NCI-H460 (cell line): Measurements from ENCODE around the gene ALKBH7. TPM values are rescaled to one million over a fixed set of nuclear protein-coding genes. Genes with fewer than 3 reads are reported as not detected.
"Not testable (repeated sequence)": the region's sequence is repeated elsewhere in the genome, so short reads cannot be mapped to it uniquely, and the experiment has no call there.

ENCODE experiments used
- DNase-seq: peaks from one replicate; pipeline ENCODE4 v3.0.0-alpha.2; 2016; ENCODE audit warnings: low read depth; ENCODE audit errors: extremely low read depth
- total RNA-seq: library from RNA; depleted of rRNA; stranded (reverse); fragments of >200 nt; shearing (Covaris generic); gene quantifications from 2 replicates; pipeline ENCODE4 v1.2.3, GENCODE V29; 2014

The ALKBH7 gene
- total RNA-seq, 1 experiment from 2014 or later, result 18.4 TPM

GRCh38 chr19:6394831-6395230, 22.2 kb downstream of the ALKBH7 start:
- no peak for DNase-seq

- no peak for DNase-seq
These were observed 23.7 kb downstream of the ALKBH7 start for GRCh38 chr19:6396305-6396704.

GRCh38 chr19:6400062-6400944, 27.7 kb downstream of the ALKBH7 start:
- DNase-seq, result not testable (repeated sequence)

- DNase-seq, result no peak
These were observed 29.5 kb downstream of the ALKBH7 start for GRCh38 chr19:6402058-6402457.

- DNase-seq, result no peak
These were observed 30.4 kb downstream of the ALKBH7 start for GRCh38 chr19:6402837-6403608.

- DNase-seq, result no peak
These were observed 33.8 kb downstream of the ALKBH7 start for GRCh38 chr19:6406401-6406800.

GRCh38 chr19:6409346-6409745, 36.8 kb downstream of the ALKBH7 start:
- no peak for DNase-seq

- no peak for DNase-seq
These were observed 39.5 kb downstream of the ALKBH7 start for GRCh38 chr19:6412061-6412446.

- DNase-seq, result no peak
These were observed 40.0 kb downstream of the ALKBH7 start for GRCh38 chr19:6412447-6413091.

GRCh38 chr19:6413291-6413690, 40.7 kb downstream of the ALKBH7 start:
- no peak for DNase-seq

GRCh38 chr19:6413721-6414643, 41.4 kb downstream of the ALKBH7 start:
- no peak for DNase-seq

- DNase-seq, result no peak
These were observed 42.4 kb downstream of the ALKBH7 start for GRCh38 chr19:6414793-6415590.

- no peak for DNase-seq
These were observed 43.1 kb downstream of the ALKBH7 start for GRCh38 chr19:6415591-6416190.

GRCh38 chr19:6416658-6417405, 44.2 kb downstream of the ALKBH7 start:
- no peak for DNase-seq

- peak; percentile 33 for DNase-seq
These were observed 45.3 kb downstream of the ALKBH7 start for GRCh38 chr19:6417713-6418561.

- DNase-seq, result no peak
These were observed 46.0 kb downstream of the ALKBH7 start for GRCh38 chr19:6418562-6418932.
